GM20431 (cell line): ENCODE measurements around the gene PIH1D1.

Experiments
- in situ Hi-C: fragments of 300-500 bp; cut with MseI, MboI; formaldehyde crosslinking; loops from one replicate; pipeline ENCODE4 v1.15.0; 2020; ENCODE audit warnings: low sequenced_read_pairs; ENCODE audit not compliant: unreplicated experiment

Gene PIH1D1

DNA sequence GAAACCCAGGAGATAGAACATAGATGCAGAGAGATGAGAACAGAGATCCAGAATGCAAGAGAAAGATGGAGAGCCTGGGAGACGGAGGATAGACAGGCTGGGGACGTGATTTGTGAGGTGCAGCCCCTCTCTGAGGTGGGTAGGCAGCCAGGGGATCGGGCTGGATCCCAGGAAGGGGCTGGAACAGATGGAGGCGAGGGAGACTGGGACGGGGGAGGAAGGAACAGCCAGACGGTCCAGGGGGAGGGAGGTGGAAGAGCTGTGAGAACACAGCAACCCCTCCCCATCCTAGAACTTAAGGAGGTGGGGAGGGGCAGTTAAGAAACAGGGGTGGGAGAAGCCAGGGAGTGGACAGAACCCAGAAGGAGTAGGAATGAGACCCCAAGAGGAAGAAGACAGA, 13.4 kb downstream of the PIH1D1 start:
- in situ Hi-C loops = no loop called here

DNA sequence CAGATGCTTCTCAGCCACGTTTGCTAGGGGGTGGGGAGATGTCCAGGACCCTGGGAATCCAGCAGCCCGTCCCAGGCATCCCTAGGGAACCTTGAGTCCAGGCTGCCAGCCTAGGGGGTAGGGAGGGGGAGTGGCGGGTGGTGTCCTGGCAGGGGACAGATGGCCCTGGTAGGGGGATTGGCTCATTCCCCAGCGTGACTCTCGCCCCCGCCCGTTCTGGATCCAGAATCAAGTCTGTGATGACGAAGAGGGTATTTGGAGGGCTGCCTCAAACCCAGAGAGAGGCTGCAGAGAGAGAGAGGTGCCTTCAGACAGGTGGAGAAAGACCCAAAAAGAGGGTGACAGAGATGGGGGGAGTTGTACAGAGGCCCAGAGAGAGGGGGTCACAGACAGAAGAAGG, 14.4 kb downstream of the PIH1D1 start:
- in situ Hi-C loops = no loop called here

DNA sequence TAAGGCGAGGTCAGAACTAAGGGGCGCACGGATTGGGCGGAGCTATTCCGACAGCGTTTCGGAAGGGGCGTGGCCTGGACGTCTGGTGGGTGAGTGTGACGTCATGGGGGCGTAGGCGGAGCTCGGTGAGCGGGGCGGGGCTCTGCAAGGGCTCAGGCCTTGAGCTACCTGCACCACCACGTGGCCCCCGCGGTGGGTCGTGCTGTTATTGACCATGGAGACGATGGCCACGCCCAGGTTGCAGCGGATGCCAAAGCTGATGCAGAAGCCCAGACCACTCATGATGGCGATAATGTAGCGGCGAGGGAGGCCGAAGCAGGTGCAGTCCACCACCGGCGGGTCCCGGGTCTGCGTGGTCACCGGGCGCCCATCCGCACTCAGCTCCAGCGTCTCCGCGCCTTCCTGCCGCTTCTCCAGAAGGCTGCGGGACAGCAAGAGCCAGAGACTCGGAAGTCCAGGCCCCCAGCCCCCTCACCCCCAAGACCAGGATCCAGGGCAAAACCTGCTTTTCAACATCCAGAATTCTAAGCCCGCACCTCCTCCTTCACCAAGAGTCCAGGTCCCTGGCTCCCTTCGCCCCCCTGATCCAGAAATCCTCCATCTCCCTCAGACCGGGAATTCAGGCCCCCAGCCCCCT, 15.1 kb downstream of the PIH1D1 start:
- in situ Hi-C loops = no loop called here

DNA sequence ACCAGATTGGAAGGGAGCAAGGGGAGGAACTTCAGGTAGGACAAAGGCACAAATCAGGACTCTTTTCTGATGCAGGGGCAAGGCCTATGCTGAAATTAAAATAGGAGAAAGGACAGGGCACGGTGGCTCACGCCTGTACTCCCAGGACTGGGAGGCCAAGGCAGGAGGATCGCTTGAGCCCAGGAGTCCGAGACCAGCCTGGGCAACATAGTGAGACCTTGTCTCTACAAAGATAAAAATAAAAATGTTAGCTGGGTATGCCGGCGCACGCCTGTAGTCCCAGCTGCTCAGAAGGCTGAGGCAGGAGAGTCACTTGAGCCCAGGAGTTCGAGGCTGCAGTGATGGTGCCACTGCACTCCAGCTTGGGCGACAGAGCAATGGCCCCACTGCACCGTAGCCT, 15.9 kb downstream of the PIH1D1 start:
- in situ Hi-C loops = no loop called here

DNA sequence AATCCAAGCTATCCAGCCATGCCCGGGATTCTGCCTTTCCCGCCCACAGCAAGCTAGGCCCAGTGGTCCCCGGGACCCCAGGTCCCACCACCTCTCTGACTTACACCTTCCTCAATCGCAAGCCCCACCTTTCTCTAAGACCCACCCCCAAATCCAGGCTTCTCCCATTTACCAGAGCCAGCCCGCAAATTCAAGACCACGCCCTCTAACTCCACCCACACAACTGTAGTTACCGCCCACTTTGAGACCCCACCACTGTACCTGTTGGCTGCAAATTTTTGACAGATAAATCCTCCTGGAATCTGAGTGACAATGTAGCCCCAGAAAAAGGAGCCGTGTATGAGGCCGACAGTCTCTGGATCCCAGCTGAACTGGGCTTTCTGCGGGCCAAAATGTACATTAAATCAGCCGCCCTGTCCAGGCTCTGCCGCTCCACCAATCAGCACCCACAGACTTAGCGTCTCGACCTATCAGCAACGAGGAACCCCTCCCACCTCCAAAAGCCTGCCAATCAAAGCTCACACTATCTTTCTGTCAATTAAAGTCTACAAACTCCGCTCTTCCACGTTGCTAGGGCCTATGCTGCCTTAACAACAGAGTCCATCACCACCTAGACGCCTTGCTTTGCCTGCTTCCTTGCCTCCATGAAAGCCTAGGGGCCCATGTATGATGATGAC, 16.6 kb downstream of the PIH1D1 start:
- in situ Hi-C loops = no loop called here

DNA sequence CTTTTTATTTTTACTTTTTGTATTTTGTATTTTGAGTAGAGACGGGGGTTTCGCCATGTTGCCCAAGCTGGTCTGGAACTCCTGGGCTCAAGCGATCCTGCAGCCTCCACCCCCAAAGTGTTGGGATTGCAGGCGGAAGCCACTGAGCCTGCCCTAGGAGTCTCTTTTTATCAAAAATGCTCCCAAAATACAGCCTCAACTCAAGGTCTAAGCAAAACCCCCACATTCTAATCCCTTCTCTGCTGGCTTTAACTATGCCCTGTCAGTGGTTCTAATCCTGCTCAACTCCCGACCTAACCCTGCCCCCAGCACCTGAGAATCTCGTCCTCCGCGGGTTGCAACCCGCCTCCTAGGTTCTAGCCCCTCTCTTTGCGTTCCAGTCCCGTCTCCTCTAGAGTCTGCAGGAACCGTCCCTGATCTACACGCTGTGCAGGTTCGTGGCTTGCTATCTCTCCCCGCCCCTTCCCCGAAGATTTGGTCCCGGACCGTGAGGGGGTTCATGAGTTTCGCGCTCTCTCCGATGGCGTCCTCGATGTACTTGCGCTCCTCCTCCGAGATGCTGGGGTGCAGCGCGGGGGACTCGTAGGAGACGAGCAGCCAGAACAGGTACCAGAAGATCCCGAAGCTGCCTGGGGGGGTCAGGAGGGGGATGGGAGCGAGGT, 18.2 kb downstream of the PIH1D1 start:
- in situ Hi-C loops = no loop called here

DNA sequence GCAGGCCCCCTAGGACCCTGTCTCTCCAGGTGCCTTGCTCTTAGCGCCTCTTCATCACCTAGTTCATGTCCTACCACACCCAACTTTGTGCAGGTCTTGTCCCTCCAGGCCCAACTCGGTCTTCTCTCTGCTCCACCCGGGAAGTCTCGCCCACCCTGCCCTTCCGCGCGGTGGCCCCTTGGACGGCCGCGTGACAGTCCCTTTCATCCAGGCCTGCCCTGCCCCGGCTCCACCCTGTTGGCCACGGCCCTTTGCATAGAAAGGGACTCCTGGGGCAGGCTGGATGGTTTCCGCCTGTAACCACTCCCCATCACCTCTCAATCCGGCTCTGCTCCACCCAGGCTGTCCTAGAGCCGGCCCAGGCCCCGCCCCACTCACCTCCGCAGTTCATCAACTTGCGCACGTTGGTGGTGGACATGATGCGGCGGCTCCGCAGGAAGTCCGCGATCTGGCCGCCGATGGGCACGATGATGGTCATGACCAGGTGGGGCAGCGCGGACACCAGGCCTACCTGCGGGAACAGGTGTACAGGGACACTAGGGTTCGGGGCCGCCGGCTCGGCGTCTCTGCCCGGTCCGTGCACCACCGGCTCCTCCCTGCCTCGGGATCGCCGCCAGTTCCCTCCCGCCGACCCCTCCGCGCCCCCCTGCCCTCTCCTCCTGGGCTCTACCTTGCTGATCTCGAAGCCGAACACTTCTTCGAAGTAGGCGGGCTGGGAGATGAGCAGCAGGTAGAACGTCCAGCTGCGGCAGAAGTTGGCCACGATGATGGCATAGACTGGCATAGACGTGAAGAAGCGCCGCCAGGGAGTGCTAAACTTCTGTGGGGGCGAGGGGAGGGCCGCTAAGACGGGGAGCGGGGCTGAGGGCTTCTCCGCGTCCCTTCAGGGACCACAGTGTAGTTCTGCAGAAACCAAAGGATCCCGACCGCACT, 19.2 kb downstream of the PIH1D1 start:
- in situ Hi-C loops = no loop called here

DNA sequence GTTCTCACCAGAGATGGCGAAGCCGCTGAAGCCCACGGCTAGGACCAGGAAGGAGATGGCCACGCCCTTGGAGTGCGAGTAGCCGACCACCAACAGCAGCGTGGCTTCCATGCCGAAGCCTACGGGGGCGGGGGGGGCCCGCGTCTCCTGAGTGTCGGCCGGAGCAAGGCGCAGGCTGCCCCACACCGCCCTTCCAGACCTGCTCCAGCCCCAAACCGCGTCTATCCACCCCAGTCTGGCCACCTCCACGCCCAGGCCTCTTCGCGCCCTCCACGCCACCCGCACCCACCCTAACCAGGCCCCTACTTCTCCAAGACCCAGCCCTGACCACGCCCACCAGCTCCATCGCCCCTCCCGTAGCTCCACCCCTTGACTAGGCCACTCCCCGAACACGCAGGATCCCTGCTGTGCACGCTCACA, 20.3 kb downstream of the PIH1D1 start:
- in situ Hi-C loops = no loop called here

DNA sequence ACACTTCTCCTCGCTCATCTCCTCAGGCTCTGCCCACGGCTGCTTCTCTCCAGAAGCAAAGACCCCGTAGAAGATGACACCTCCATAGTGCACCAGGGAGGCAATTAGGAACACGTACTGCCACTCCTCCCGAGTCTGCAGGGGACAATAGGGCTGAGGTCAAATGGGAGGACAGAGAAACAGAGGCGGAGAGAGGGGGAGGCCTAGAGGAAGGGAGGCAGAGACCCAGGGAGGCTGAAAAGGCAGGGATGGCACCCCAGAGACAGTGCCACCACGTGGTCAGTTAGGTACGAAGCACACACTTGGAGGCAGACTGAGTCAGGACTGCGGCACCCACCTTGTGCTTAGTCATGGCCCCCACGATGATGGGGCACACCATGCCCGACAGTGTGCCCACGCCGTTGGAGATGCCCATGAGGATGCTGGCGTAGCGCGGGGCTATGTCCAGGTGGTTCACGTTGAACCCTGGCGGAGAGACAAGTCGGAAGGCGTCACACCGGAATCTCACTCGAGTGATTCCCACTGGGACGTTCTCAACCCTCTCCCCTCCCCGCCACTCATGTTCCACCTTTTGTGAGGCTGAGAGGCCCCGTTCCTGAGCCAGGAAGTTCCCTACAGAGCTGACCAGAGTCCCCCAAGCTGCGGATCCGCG, 20.8 kb downstream of the PIH1D1 start:
- in situ Hi-C loops = no loop called here

DNA sequence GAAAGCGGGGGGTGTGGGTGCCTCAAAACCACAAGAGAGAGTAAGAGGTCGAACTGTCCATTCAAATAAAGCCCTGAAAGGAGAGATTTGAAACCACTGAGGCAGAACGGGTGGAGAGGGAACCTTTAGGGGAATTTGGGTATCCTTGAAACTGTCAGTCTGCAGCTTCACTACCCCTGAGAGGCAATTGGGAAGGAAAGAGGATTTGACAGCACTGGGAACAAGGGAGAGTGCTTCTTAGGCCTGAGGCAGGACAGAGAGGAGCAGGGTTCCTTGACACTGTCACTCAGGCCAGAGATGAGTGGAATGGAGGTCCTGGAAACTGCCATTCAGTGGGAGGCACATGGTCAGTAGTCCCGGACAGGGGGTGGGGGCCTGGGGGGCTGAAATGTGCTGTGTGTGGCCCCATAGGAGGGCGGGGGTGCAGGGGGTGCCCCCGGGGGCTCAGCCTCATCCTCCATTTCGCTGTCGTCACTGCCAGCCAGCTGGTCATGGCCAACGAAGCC, 21.4 kb downstream of the PIH1D1 start:
- in situ Hi-C loops = no loop called here

DNA sequence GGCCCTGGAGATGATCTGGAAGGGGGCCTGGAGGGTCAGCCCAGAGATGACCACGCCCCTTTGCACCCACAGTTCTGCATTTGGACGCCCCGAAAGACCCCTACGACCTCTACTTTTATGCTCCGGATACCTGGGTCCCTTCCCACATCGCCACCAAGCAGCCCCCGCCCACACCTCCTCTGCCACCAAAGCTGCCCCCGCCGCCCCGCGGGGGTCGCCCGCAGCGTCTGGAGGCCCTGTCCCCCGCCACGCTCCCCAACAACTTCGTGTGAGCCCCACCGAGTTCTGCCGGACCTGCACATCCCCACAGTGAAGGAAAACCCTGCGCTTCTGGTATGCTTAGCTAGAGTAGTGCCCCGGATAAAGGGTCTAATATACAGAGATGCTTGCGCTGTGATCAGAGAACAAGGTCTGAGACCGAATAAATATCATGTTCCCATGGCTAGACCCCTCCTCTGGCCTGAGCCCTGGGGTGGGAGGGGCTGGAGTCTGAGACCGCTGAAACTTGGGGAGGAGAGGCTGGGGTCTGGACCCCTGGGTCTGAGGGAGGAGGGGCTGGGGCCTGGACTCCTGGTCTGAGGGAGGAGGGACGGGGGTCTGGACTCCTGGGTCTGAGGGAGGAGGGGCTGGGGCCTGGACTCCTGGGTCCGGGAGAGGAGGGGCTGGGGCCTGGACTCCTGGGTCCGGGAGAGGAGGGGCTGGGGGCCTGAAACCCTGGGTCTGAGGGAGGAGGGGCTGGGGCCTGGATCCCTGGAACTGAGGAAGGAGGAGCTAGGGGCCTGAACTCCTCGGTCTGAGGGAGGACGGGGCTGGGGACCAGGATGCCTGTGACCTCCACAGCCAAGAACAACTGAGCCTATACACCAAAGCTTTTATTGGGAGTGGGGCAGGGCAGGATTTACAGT, 22.8 kb downstream of the PIH1D1 start:
- in situ Hi-C loops = no loop called here

DNA sequence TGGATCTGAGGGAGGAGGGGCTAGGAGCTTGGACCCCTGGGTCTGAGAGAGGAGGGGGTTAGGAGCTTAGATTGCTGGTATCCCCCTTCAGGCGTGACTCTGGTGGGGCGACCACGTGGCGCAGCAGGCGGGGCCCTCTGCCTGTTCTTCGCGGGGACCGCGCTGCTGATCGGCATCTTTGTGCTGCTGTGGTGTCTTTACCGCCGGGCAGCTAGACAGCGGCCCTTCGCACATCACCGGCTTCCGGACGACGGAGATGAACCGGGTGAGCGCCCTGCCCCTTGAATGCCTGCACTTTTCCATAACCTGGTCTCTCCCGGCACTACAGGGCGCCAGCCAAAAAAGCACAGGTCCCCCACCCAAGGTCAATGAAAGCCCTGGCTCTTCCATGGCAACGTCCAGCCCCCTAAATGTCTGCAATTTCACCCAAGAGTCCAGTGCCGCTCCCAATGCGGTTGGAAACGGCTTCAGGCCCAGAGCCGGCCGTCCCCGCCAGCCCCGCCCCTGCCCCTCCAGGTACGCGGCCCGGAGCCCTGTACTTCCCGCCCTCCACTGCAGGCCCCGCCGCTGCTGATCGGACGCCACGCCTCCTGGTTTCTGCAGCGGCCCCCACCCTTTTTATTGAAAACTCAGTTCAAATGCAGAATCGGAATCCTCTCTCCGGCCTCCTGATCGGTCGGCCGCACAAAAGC, 23.6 kb downstream of the PIH1D1 start:
- in situ Hi-C loops = no loop called here

DNA sequence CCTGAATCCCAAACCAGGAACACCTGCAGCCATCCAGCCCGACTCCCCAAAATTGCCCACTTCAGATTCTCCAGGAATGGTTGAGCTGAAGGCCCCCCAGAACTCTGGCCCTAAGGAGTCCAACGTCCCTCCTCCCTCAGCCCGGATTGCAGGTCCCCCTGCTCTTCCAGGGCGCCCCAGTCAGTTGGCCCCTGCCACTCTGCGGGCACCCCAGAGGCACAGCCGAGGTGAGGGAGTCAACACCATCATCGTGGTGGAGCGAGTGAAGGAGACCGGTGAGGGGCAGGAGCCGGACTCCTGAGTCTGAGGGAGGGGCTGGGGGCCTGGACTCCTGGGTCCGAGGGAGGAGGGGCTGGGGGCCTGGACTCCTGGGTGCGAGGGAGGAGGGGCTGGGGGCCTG, 24.3 kb downstream of the PIH1D1 start:
- in situ Hi-C loops = no loop called here

DNA sequence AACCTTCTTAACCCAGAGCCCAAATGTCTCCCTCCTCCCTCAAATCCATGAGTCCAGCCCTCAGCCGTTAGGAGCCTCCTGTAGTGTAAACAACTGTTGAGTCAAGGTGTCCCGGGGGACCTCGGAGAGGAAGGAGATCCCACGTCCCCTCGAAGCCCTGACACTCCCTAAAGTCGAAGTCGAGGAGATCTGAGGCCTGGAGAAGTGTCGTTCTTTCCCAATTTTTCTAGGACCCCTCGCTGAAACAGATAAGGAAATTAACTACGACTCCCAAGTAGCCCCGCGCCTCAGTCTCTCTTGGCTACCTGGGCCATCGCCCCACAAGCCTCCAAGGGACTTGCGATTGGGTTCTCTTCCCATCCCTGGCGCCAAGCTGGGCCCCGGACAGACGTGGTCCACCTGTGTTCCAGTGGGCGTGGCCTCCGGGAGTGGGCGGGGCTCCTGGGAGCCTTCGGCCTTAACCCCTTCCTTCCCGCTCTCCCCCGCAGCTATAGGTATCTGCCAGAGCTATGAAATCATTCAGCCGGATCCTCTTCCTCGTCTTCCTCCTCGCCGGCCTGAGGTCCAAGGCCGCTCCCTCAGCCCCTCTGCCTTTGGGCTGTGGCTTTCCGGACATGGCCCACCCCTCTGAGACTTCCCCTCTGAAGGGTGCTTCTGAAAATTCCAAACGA, 25.6 kb downstream of the PIH1D1 start:
- in situ Hi-C loops = no loop called here

DNA sequence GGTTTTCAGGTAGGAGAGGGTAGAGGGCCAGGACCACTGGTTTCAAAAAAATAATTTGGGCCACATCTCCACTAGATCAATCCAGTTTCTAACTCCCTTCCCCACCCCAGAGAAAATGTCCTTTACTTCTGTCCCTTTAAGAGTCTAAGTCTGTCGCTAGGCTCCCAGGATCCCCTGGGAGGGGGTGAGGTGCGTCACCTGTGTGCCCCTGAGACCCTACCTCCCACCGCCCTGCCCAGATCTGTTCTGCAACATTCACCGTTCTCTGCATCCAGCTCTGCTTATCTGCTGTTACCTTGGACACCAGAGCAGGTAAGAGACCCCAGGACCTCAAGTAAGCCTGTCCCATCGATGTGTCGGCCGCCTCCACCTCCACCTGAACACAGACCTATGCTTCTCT, 26.4 kb downstream of the PIH1D1 start, which contains the start of gene GFY:
GFY (plus strand) TSS at position 211 of the 400 bp plus-strand sequence. CDS start 1,043 bp downstream, outside the sequence.
- in situ Hi-C loops = no loop called here

DNA sequence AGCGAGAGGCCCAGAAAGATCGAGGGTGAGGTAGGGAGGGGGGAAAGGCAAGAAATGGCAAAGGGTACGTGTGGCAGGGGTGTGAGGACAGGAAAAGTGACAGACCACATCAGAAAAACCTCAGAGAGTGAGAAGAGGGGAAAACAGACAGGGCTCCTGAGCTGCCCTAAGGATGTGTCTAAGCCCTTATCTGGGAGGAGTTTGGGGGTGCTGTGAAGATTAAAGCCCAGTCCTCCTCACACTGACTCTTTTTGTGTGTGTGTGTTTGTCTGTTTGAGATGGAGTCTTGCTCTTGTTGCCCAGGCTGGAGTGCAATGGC, 27.7 kb downstream of the PIH1D1 start:
- in situ Hi-C loops = no loop called here

DNA sequence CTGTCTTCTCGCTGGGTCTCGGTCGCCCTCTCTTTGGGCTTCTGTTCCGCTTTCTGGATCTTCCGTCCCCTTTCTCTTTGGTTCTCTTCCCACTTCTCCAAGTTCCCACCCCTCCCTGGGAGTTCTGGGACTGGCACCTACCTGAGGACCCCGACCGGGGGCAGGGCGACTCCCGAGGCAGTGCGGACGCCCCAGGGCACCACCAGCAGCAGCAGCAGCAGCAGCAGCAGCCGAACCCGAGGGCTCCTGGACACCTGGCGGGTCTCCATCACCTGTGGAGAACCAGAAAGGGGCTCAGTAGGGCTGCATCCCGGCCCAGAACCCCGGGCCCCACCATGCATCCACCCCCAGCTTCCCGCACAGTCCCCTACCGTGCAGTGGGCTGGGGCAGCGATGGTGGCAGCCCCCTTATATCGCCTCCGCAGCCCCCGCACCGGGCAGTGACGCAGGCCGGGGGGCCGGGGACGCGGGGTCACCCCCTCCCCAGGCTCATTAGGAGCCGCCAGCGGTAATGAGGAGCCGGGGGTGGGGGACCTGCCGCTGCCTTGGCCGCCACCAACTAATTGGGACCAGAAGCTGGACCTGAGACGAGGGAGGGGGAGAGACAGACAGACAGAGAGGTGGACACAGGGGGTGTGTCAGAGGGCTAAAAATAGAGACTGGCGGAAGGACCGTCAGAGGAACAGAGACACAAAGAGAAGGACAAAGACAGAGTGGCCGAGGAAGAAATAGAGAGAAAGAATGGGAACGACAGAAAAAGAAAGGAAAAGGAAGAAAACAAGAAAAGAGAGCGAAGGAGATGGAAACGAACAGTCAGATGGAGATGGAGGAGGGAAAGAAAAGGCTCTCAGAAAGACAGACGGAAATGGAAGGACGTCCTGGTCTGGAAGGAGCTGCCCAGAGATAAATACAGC, 28.3 kb downstream of the PIH1D1 start, which contains the start of gene PTH2:
PTH2 (minus strand) TSS at position 371 of the 914 bp plus-strand sequence; CDS start at position 269, 102 bp downstream.
- in situ Hi-C loops = no loop called here
